Measurements from ENCODE around the gene FAM151B. TPM values are rescaled to one million over a fixed set of nuclear protein-coding genes. Genes with fewer than 3 reads are reported as not detected.

The FAM151B gene
- total and polyA plus RNA-seq, 2 experiments from 2014 or later: 0.55 TPM; not detected in 1

DNA sequence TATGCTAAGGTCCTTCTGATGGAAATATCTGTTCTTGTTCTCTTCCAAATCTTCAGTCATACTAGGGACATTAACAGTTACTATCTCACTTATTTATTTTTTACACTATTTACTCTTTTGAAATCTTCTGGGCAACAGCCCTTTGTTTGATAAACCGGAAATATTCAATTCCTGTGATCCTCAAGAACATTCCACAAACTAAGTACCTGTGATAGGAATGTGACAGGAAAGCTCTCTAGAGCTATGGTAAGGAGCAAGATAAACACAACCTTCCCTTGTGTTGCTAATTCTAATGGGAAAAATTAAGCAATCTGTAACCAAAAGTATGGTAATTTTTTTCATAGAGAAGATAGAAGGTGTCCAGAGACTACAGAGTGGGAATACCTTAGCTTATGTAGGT is 104.2 kb downstream of the FAM151B start:
- Mint-ChIP-seq H3K27me3 (ENCODE audit: insufficient read depth, low read depth, poor library complexity) (peaks cover 3% of the 10 kb centered on the region), H3K4me1 (peaks cover 2% of the 10 kb centered on the region), H3K9me3 (no peaks in the 10 kb centered on the region), H3K27ac (no peak overlapping the region), H3K4me3 (no peak overlapping the region), H3K36me3 (ENCODE audit: low read depth) (no peaks in the 10 kb centered on the region)
- no peaks in the 10 kb centered on the region for H3K9me2 ChIP-seq (ENCODE audit: insufficient read depth)
- ATAC-seq (no peak), DNase-seq (ENCODE audit: low spot score) (no peak)
- H3K4me1 ChIP-seq (ENCODE audit: insufficient read depth): no peaks in the 10 kb centered on the region
- no peak for TF ChIP-seq EZH2phosphoT487 (IDR thresholded peaks at IDR 0.05; ENCODE audit: unreplicated experiment)
- TF ChIP-seq EZH2 (IDR thresholded peaks at IDR 0.05; ENCODE audit: low read depth, unreplicated experiment): no peak
- no peak for TF ChIP-seq ETS1 (IDR thresholded peaks at IDR 0.05)
- TF ChIP-seq, protein P1, sequence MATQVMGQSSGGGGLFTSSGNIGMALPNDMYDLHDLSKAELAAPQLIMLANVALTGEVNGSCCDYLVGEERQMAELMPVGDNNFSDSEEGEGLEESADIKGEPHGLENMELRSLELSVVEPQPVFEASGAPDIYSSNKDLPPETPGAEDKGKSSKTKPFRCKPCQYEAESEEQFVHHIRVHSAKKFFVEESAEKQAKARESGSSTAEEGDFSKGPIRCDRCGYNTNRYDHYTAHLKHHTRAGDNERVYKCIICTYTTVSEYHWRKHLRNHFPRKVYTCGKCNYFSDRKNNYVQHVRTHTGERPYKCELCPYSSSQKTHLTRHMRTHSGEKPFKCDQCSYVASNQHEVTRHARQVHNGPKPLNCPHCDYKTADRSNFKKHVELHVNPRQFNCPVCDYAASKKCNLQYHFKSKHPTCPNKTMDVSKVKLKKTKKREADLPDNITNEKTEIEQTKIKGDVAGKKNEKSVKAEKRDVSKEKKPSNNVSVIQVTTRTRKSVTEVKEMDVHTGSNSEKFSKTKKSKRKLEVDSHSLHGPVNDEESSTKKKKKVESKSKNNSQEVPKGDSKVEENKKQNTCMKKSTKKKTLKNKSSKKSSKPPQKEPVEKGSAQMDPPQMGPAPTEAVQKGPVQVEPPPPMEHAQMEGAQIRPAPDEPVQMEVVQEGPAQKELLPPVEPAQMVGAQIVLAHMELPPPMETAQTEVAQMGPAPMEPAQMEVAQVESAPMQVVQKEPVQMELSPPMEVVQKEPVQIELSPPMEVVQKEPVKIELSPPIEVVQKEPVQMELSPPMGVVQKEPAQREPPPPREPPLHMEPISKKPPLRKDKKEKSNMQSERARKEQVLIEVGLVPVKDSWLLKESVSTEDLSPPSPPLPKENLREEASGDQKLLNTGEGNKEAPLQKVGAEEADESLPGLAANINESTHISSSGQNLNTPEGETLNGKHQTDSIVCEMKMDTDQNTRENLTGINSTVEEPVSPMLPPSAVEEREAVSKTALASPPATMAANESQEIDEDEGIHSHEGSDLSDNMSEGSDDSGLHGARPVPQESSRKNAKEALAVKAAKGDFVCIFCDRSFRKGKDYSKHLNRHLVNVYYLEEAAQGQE (IDR thresholded peaks at IDR 0.05; ENCODE audit: unreplicated experiment): no peak
- no peak for TF ChIP-seq POLR2AphosphoS5 (IDR thresholded peaks at IDR 0.05; ENCODE audit: low read depth)
- no peak for TF ChIP-seq ZNF114 (CRISPR knock-in tag; IDR thresholded peaks at IDR 0.05)
- TF ChIP-seq NANOG (IDR thresholded peaks at IDR 0.05; ENCODE audit: borderline replicate concordance): no peak
- no peak for TF ChIP-seq JUNB (IDR thresholded peaks at IDR 0.05; ENCODE audit: unreplicated experiment)
- TF ChIP-seq STAT1 (IDR thresholded peaks at IDR 0.05; ENCODE audit: unreplicated experiment): no peak
- TF ChIP-seq, protein P2, sequence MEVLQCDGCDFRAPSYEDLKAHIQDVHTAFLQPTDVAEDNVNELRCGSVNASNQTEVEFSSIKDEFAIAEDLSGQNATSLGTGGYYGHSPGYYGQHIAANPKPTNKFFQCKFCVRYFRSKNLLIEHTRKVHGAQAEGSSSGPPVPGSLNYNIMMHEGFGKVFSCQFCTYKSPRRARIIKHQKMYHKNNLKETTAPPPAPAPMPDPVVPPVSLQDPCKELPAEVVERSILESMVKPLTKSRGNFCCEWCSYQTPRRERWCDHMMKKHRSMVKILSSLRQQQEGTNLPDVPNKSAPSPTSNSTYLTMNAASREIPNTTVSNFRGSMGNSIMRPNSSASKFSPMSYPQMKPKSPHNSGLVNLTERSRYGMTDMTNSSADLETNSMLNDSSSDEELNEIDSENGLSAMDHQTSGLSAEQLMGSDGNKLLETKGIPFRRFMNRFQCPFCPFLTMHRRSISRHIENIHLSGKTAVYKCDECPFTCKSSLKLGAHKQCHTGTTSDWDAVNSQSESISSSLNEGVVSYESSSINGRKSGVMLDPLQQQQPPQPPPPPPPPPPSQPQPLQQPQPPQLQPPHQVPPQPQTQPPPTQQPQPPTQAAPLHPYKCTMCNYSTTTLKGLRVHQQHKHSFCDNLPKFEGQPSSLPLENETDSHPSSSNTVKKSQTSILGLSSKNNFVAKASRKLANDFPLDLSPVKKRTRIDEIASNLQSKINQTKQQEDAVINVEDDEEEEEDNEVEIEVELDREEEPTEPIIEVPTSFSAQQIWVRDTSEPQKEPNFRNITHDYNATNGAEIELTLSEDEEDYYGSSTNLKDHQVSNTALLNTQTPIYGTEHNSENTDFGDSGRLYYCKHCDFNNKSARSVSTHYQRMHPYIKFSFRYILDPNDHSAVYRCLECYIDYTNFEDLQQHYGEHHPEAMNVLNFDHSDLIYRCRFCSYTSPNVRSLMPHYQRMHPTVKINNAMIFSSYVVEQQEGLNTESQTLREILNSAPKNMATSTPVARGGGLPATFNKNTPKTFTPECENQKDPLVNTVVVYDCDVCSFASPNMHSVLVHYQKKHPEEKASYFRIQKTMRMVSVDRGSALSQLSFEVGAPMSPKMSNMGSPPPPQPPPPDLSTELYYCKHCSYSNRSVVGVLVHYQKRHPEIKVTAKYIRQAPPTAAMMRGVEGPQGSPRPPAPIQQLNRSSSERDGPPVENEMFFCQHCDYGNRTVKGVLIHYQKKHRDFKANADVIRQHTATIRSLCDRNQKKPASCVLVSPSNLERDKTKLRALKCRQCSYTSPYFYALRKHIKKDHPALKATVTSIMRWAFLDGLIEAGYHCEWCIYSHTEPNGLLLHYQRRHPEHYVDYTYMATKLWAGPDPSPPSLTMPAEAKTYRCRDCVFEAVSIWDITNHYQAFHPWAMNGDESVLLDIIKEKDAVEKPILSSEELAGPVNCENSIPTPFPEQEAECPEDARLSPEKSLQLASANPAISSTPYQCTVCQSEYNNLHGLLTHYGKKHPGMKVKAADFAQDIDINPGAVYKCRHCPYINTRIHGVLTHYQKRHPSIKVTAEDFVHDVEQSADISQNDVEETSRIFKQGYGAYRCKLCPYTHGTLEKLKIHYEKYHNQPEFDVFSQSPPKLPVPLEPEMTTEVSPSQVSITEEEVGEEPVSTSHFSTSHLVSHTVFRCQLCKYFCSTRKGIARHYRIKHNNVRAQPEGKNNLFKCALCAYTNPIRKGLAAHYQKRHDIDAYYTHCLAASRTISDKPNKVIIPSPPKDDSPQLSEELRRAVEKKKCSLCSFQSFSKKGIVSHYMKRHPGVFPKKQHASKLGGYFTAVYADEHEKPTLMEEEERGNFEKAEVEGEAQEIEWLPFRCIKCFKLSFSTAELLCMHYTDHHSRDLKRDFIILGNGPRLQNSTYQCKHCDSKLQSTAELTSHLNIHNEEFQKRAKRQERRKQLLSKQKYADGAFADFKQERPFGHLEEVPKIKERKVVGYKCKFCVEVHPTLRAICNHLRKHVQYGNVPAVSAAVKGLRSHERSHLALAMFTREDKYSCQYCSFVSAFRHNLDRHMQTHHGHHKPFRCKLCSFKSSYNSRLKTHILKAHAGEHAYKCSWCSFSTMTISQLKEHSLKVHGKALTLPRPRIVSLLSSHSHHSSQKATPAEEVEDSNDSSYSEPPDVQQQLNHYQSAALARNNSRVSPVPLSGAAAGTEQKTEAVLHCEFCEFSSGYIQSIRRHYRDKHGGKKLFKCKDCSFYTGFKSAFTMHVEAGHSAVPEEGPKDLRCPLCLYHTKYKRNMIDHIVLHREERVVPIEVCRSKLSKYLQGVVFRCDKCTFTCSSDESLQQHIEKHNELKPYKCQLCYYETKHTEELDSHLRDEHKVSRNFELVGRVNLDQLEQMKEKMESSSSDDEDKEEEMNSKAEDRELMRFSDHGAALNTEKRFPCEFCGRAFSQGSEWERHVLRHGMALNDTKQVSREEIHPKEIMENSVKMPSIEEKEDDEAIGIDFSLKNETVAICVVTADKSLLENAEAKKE (CRISPR knock-in tag; IDR thresholded peaks at IDR 0.05): no peak
- no peak for TF ChIP-seq CREB1 (CRISPR knock-in tag; IDR thresholded peaks at IDR 0.05; ENCODE audit: low read depth)
- TF ChIP-seq, protein P3, sequence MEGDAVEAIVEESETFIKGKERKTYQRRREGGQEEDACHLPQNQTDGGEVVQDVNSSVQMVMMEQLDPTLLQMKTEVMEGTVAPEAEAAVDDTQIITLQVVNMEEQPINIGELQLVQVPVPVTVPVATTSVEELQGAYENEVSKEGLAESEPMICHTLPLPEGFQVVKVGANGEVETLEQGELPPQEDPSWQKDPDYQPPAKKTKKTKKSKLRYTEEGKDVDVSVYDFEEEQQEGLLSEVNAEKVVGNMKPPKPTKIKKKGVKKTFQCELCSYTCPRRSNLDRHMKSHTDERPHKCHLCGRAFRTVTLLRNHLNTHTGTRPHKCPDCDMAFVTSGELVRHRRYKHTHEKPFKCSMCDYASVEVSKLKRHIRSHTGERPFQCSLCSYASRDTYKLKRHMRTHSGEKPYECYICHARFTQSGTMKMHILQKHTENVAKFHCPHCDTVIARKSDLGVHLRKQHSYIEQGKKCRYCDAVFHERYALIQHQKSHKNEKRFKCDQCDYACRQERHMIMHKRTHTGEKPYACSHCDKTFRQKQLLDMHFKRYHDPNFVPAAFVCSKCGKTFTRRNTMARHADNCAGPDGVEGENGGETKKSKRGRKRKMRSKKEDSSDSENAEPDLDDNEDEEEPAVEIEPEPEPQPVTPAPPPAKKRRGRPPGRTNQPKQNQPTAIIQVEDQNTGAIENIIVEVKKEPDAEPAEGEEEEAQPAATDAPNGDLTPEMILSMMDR (conservative IDR thresholded peaks at IDR 0.05; ENCODE audit: low read depth in 2 of 2): no peak
- no peak for TF ChIP-seq ZNF331 (CRISPR knock-in tag; IDR thresholded peaks at IDR 0.05; ENCODE audit: low read depth)
- no peak overlapping the region for H3K4me2 ChIP-seq
- H3K4me3 ChIP-seq: no peak overlapping the region
- no peaks in the 10 kb centered on the region for H3F3A ChIP-seq (replicated peaks; ENCODE audit: low read depth)
- H4K20me1 ChIP-seq (replicated peaks; ENCODE audit: insufficient read depth): no peaks in the 10 kb centered on the region
- no peaks in the 10 kb centered on the region for H3K36me3 ChIP-seq (ENCODE audit: insufficient read depth)
- H3K27me3 ChIP-seq (ENCODE audit: insufficient read depth): no peaks in the 10 kb centered on the region
- no peaks in the 10 kb centered on the region for H3K79me2 ChIP-seq (replicated peaks; ENCODE audit: insufficient read depth)
- H3K27ac ChIP-seq (ENCODE audit: low read depth): no peak overlapping the region
- H2AFZ ChIP-seq: no peak overlapping the region

Measured in GM23338 (cell line).